CD14-positive monocyte (primary cell): Measurements from ENCODE around the gene SCP2. TPM values are rescaled to one million over a fixed set of nuclear protein-coding genes. Genes with fewer than 3 reads are reported as not detected.

Experiments
- DNase-seq, 3 donors: peaks; one replicate each; pipeline ENCODE4 v3.0.0-alpha.2; 2011 to 2022
- H2AFZ ChIP-seq: 2 replicates; pipeline ENCODE4 v1.6.0; 2012; ENCODE audit warnings: mild to moderate bottlenecking, low read depth, low read length, inconsistent platforms; ENCODE audit not compliant: insufficient read depth, poor library complexity, severe bottlenecking
- H3K27ac ChIP-seq, 2 donors: 1 replicate in 1 of 2; 2 replicates in 1 of 2; pipeline ENCODE4 v1.5.1; 2012 to 2013; ENCODE audit warnings: low read length in 2 of 2, control low read depth in 1 of 2, inconsistent platforms in 1 of 2, low read depth in 1 of 2, mild to moderate bottlenecking in 1 of 2
- H3K27me3 ChIP-seq, 2 donors: one replicate each; pipeline versions ENCODE4 v1.6.0 to v1.6.1; 2011 to 2013; ENCODE audit warnings: low read length in 2 of 2; ENCODE audit not compliant: control insufficient read depth in 2 of 2, insufficient read depth in 2 of 2
- H3K36me3 ChIP-seq, 2 donors: replicated peaks in 1 of 2; 1 replicate in 1 of 2; 2 replicates in 1 of 2; pipeline versions ENCODE4 v1.5.1 to v1.6.1; 2012 to 2013; ENCODE audit warnings: low read length in 2 of 2, control low read depth in 1 of 2, inconsistent platforms in 1 of 2, mild to moderate bottlenecking in 1 of 2; ENCODE audit not compliant: insufficient read depth in 2 of 2, control insufficient read depth in 1 of 2
- H3K4me1 ChIP-seq, 2 donors: 1 replicate in 1 of 2; 2 replicates in 1 of 2; pipeline versions ENCODE4 v1.5.1 to v1.6.1; 2012 to 2013; ENCODE audit warnings: low read length in 2 of 2, control low read depth in 1 of 2, inconsistent platforms in 1 of 2, mild to moderate bottlenecking in 1 of 2, moderate library complexity in 1 of 2; ENCODE audit not compliant: insufficient read depth in 2 of 2, control insufficient read depth in 1 of 2
- H3K4me2 ChIP-seq: replicated peaks from 2 replicates; pipeline ENCODE3; 2012; ENCODE audit warnings: low read length, moderate library complexity, mild to moderate bottlenecking; ENCODE audit not compliant: poor library complexity, severe bottlenecking; ENCODE audit errors: extremely low read depth
- H3K4me3 ChIP-seq, 3 experiments: fragments of 200-600 bp in 1 of 3; sonication (generic) in 1 of 3; replicated peaks in 1 of 3; 1 replicate in 2 of 3; 2 replicates in 1 of 3; pipeline ENCODE4 v1.5.1; 2011 to 2013; ENCODE audit warnings: low read length in 3 of 3, mild to moderate bottlenecking in 3 of 3, control low read depth in 2 of 3, low read depth in 2 of 3, inconsistent platforms in 1 of 3, moderate library complexity in 1 of 3
- H3K79me2 ChIP-seq: 2 replicates; pipeline ENCODE4 v1.6.0; 2012; ENCODE audit warnings: mild to moderate bottlenecking, control low read depth, inconsistent platforms, low read length, moderate library complexity; ENCODE audit not compliant: insufficient read depth
- H3K9ac ChIP-seq: 2 replicates; pipeline ENCODE4 v1.6.0; 2017; ENCODE audit warnings: low read length, mild to moderate bottlenecking; ENCODE audit not compliant: insufficient read depth, poor library complexity, severe bottlenecking
- H3K9me3 ChIP-seq, 2 donors: replicated peaks in 1 of 2; 1 replicate in 1 of 2; 2 replicates in 1 of 2; pipeline versions ENCODE4 v1.5.1 to v1.6.1; 2012 to 2013; ENCODE audit warnings: low read length in 2 of 2, control low read depth in 1 of 2; ENCODE audit not compliant: control insufficient read depth in 1 of 2, insufficient read depth in 1 of 2
- H4K20me1 ChIP-seq: 2 replicates; pipeline ENCODE4 v1.6.0; 2012; ENCODE audit warnings: mild to moderate bottlenecking, low read length, control low read depth, moderate library complexity; ENCODE audit not compliant: insufficient read depth
- H3K27ac Mint-ChIP-seq, 7 donors: one replicate each; pipeline ENCODE4 v1.8.0; 2020; ENCODE audit warnings: mild to moderate bottlenecking in 7 of 7, mixed read lengths in 7 of 7, moderate library complexity in 6 of 7, inconsistent platforms in 2 of 7
- H3K27me3 Mint-ChIP-seq, 3 donors: one replicate each; pipeline ENCODE4 v1.8.0; 2021 to 2022; ENCODE audit warnings: low read depth in 3 of 3, mild to moderate bottlenecking in 3 of 3, mixed read lengths in 3 of 3, moderate library complexity in 3 of 3, inconsistent platforms in 1 of 3
- H3K36me3 Mint-ChIP-seq, 2 donors: one replicate each; pipeline ENCODE4 v1.8.0; 2020; ENCODE audit warnings: mixed read lengths in 2 of 2, inconsistent platforms in 1 of 2, mild to moderate bottlenecking in 1 of 2
- H3K4me1 Mint-ChIP-seq: one replicate; pipeline ENCODE4 v1.8.0; 2020; ENCODE audit warnings: mild to moderate bottlenecking, mixed read lengths
- H3K4me3 Mint-ChIP-seq, 2 donors: one replicate each; pipeline ENCODE4 v1.8.0; 2020; ENCODE audit warnings: mild to moderate bottlenecking in 2 of 2, mixed read lengths in 2 of 2, moderate library complexity in 1 of 2
- H3K9me3 Mint-ChIP-seq, 7 donors: one replicate each; pipeline ENCODE4 v1.8.0; 2020 to 2022; ENCODE audit warnings: mixed read lengths in 7 of 7, mild to moderate bottlenecking in 6 of 7, moderate library complexity in 6 of 7, inconsistent platforms in 2 of 7
- WGBS: methylation state at CpG from one replicate; pipeline ENCODE4 v1.1.5; 2013; ENCODE audit warnings: missing lambda C conversion rate; ENCODE audit not compliant: insufficient coverage; 5-methylcytosine and 5-hydroxymethylcytosine counted together
- intact Hi-C, 2 donors: fragments of 100-400 bp; cut with micrococcal nuclease; formaldehyde crosslinking; loops; one replicate each; pipeline versions ENCODE4 v1.15.0 to v1.15.1; 2023
- polyA plus RNA-seq, 3 donors: library from polyadenylated mRNA; depleted of rRNA in 1 of 3; unstranded in 2 of 3; stranded (reverse) in 1 of 3; fragments of 300-500 nt in 2 of 3; fragments of >200 nt in 1 of 3; fragmentation: Illumina TruSeq in 2 of 3; gene quantifications; 1 replicate in 2 of 3; 2 replicates in 1 of 3; pipeline ENCODE4 v1.2.3, GENCODE V29; 2012 to 2021
- TF ChIP-seq, protein P1 (sequence below): fragments of 200-600 bp; IDR thresholded peaks from one replicate; pipeline ENCODE4 v1.8.0; 2022; ENCODE audit warnings: antibody characterized with exemption, mild to moderate bottlenecking

The SCP2 gene
- polyA plus RNA-seq, 3 donors, result 56.3 to 197 (median 156) TPM

DNA sequence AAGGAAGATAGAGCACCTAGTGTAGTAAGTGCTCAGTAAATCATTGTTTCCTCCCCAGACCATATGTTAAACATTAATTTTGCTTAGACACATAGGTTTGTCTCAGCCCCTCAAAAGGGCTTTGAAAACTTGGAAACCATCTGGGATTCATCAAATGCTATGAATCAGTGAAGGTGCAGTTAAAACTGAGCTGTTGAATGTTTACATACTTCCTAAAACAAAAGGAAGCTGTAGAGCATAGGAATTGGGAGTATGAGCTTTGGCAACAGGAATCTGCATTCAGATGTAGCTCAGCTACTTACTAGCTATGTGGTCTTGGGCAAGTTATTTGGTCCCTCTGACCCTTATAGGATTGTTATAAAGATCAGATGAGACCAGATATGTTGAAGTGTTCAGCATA is 116.2 kb downstream of the SCP2 start:
- H3K4me2 ChIP-seq, result no peak overlapping the region
- H3K27ac ChIP-seq, result no peak overlapping the region
- H3K4me3 ChIP-seq, result no peak overlapping the region
- H2AFZ ChIP-seq, result no peak overlapping the region
- H3K27ac Mint-ChIP-seq, result no peak overlapping the region
- no peak overlapping the region for H3K9ac ChIP-seq
- no peaks in the 10 kb centered on the region for H3K9me3 Mint-ChIP-seq
- TF ChIP-seq, protein P1, sequence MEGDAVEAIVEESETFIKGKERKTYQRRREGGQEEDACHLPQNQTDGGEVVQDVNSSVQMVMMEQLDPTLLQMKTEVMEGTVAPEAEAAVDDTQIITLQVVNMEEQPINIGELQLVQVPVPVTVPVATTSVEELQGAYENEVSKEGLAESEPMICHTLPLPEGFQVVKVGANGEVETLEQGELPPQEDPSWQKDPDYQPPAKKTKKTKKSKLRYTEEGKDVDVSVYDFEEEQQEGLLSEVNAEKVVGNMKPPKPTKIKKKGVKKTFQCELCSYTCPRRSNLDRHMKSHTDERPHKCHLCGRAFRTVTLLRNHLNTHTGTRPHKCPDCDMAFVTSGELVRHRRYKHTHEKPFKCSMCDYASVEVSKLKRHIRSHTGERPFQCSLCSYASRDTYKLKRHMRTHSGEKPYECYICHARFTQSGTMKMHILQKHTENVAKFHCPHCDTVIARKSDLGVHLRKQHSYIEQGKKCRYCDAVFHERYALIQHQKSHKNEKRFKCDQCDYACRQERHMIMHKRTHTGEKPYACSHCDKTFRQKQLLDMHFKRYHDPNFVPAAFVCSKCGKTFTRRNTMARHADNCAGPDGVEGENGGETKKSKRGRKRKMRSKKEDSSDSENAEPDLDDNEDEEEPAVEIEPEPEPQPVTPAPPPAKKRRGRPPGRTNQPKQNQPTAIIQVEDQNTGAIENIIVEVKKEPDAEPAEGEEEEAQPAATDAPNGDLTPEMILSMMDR, result no peak
- intact Hi-C loops, result no loop called here
- peaks cover 34 to 94% of the 10 kb centered on the region in 2 donors for H3K36me3 ChIP-seq
- peaks cover 0 to 2% (median 1%) of the 10 kb centered on the region in 3 donors for H3K27me3 Mint-ChIP-seq
- no peaks in the 10 kb centered on the region for H3K79me2 ChIP-seq
- no peaks in the 10 kb centered on the region for H4K20me1 ChIP-seq
- no peak for DNase-seq
- H3K9me3 ChIP-seq, result no peaks in the 10 kb centered on the region
- H3K36me3 Mint-ChIP-seq, result peaks cover 54 to 69% of the 10 kb centered on the region in 2 donors
- no peaks in the 10 kb centered on the region for H3K4me1 Mint-ChIP-seq
- H3K27me3 ChIP-seq, result no peaks in the 10 kb centered on the region
- H3K4me3 Mint-ChIP-seq, result no peak overlapping the region
- H3K4me1 ChIP-seq, result no peaks in the 10 kb centered on the region

DNA sequence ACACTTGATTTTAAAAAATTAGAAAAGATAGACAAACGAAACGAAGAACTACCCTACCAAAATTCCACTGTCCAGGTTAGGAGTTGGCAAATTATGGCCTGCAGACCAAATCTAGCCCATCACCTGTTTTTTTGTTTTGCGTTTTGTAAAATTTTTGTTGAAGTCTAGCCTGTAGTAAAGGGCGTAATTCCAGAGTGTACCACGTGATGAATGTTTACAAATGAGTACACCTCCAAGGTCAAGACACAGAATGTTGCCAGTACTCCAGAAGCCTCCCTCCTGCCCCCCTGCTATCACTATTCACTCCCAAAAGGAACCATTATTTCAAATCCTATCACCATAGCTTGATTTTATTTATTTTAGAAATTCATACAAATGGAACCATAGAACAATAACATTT is 117.8 kb downstream of the SCP2 start:
- H3K4me3 ChIP-seq, result no peak overlapping the region
- Mint-ChIP-seq H3K9me3 (no peaks in the 10 kb centered on the region), H3K27me3 (peaks cover 0 to 2% (median 1%) of the 10 kb centered on the region in 3 donors), H3K4me1 (no peaks in the 10 kb centered on the region), H3K27ac (no peak overlapping the region), H3K36me3 (peaks cover 53 to 71% of the 10 kb centered on the region in 2 donors), H3K4me3 (no peak overlapping the region)
- H3K79me2 ChIP-seq, result no peaks in the 10 kb centered on the region
- TF ChIP-seq, protein P1, result no peak
- no peak overlapping the region for H3K27ac ChIP-seq
- H3K9ac ChIP-seq, result no peak overlapping the region
- WGBS, result no CpG with 5 or more reads among the region's 5 CpGs
- H3K4me2 ChIP-seq, result no peak overlapping the region
- intact Hi-C loops, result no loop called here
- H3K27me3 ChIP-seq, result no peaks in the 10 kb centered on the region
- no peak overlapping the region for H2AFZ ChIP-seq
- no peaks in the 10 kb centered on the region for H4K20me1 ChIP-seq
- peaks cover 33 to 94% of the 10 kb centered on the region in 2 donors for H3K36me3 ChIP-seq
- H3K9me3 ChIP-seq, result no peaks in the 10 kb centered on the region
- DNase-seq, result no peak
- H3K4me1 ChIP-seq, result no peaks in the 10 kb centered on the region
